Stomach (tissue), 4 donors: Measurements from ENCODE around the gene PPM1L.

Experiments used
- POLR2A ChIP-seq, 4 donors: fragments of 450-650 bp; IDR thresholded peaks; one replicate each; pipeline ENCODE4 v1.6.1; 2016; ENCODE audit warnings: antibody characterized with exemption in 4 of 4, control low read depth in 2 of 4, mild to moderate bottlenecking in 1 of 4, moderate library complexity in 1 of 4
- POLR2AphosphoS5 ChIP-seq, 3 donors: sonication (generic); formaldehyde crosslinking; IDR thresholded peaks; one replicate each; pipeline ENCODE4 v1.6.1; 2016; ENCODE audit warnings: antibody characterized with exemption in 3 of 3
- TF ChIP-seq, protein P1 (sequence below), 7 experiments: fragments of 450-650 bp in 4 of 7; fragments of 200-600 bp in 3 of 7; sonication (generic) in 3 of 7; IDR thresholded peaks; one replicate each; pipeline ENCODE4 v1.5.1; 2016 to 2019; ENCODE audit warnings: antibody characterized with exemption in 7 of 7, control low read depth in 2 of 7, mild to moderate bottlenecking in 1 of 7

DNA sequence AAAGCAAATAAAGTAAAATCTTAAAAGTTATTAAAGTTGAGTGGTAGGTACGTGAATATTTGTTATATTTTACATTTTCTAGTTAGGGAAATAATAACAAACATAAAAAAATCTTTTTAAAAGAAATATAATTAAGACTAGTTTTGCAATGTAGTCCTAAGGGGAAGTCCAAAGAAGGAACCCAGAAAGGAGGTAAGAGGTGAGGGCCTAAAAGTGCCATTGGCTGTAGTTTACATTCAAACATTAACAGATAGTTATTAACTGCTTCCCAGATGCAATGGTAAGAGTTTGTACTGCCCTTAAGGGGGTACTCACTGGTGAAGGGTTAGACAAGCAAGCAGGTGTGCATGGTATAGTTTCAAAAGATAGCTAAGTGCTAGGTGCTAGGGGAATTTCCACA is 269.9 kb downstream of the PPM1L start:
- TF ChIP-seq, protein P1, sequence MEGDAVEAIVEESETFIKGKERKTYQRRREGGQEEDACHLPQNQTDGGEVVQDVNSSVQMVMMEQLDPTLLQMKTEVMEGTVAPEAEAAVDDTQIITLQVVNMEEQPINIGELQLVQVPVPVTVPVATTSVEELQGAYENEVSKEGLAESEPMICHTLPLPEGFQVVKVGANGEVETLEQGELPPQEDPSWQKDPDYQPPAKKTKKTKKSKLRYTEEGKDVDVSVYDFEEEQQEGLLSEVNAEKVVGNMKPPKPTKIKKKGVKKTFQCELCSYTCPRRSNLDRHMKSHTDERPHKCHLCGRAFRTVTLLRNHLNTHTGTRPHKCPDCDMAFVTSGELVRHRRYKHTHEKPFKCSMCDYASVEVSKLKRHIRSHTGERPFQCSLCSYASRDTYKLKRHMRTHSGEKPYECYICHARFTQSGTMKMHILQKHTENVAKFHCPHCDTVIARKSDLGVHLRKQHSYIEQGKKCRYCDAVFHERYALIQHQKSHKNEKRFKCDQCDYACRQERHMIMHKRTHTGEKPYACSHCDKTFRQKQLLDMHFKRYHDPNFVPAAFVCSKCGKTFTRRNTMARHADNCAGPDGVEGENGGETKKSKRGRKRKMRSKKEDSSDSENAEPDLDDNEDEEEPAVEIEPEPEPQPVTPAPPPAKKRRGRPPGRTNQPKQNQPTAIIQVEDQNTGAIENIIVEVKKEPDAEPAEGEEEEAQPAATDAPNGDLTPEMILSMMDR (IDR thresholded peaks at IDR 0.05) = no peak
- TF ChIP-seq POLR2A (IDR thresholded peaks at IDR 0.05) (no peak), POLR2AphosphoS5 (IDR thresholded peaks at IDR 0.05) (no peak)
